ENCODE results near the gene HSPB8. TPM values are rescaled to one million over a fixed set of nuclear protein-coding genes. Genes with fewer than 3 reads are reported as not detected.

Gene HSPB8
- polyA plus RNA-seq, 1 donor (not counting 4 experiments of a cell fraction or from before 2014, with no cell fraction given) = 3.0 TPM

- H3K27me3 ChIP-seq (ENCODE audit: control insufficient read depth, extremely low read depth, insufficient read depth, low read length) = no peaks in the 10 kb centered on the region
- TF ChIP-seq EZH2 (IDR thresholded peaks at IDR 0.05; ENCODE audit: low read length) (no peak), CTCF (optimal IDR thresholded peaks at IDR 0.05 in 1 of 3, IDR thresholded peaks at IDR 0.05 in 1 of 3, conservative IDR thresholded peaks at IDR 0.05 in 1 of 3; ENCODE audit: extremely low read depth in 1 of 3, insufficient read depth in 2 of 3, low read length in 3 of 3) (no peak)
- H3K79me2 ChIP-seq (ENCODE audit: control insufficient read depth, insufficient read depth, low read length) = no peaks in the 10 kb centered on the region
- H3K4me2 ChIP-seq (ENCODE audit: control insufficient read depth, extremely low read depth, insufficient read depth, low read depth, low read length) = no peak overlapping the region
- no peak overlapping the region for H3K4me3 ChIP-seq (ENCODE audit: control insufficient read depth in 2 of 3, extremely low read depth in 1 of 3, insufficient read depth in 2 of 3, low read depth in 1 of 3, low read length in 3 of 3)
- no peaks in the 10 kb centered on the region for H3K4me1 ChIP-seq (ENCODE audit: control insufficient read depth, extremely low read depth, insufficient read depth, low read length)
- FAIRE-seq (no peak), DNase-seq (ENCODE audit: low read depth, low spot score) (no peak)
- H3K27ac ChIP-seq (ENCODE audit: control insufficient read depth, insufficient read depth, low read length) = no peak overlapping the region
- dilution Hi-C loops (cut with MboI; ENCODE audit: extremely low pct_ligation_motif_present, low sequenced_read_pairs) = no loop called here
- H3K9ac ChIP-seq (ENCODE audit: control insufficient read depth, extremely low read depth, insufficient read depth, low read length) = no peak overlapping the region
- H3K36me3 ChIP-seq (ENCODE audit: control insufficient read depth in 2 of 2, extremely low read depth in 1 of 2, insufficient read depth in 2 of 2, low read length in 2 of 2) = no peaks in the 10 kb centered on the region
- H3K9me3 ChIP-seq (ENCODE audit: control insufficient read depth, low read depth, low read length) = no peaks in the 10 kb centered on the region
- no peak overlapping the region for H2AFZ ChIP-seq (ENCODE audit: control insufficient read depth, low read length)
- H3K9me1 ChIP-seq (ENCODE audit: control insufficient read depth, extremely low read depth, insufficient read depth, low read length) = no peaks in the 10 kb centered on the region
- no peaks in the 10 kb centered on the region for H4K20me1 ChIP-seq (ENCODE audit: control insufficient read depth, extremely low read depth, insufficient read depth, low read length)
These were observed 26.0 kb downstream of the HSPB8 start for GRCh38 chr12:119204671-119205285.

- Histone ChIP-seq H4K20me1 (ENCODE audit: control insufficient read depth, extremely low read depth, insufficient read depth, low read length) (no peaks in the 10 kb centered on the region), H3K4me3 (ENCODE audit: control insufficient read depth in 2 of 3, extremely low read depth in 1 of 3, insufficient read depth in 2 of 3, low read depth in 1 of 3, low read length in 3 of 3) (no peak overlapping the region), H3K9ac (ENCODE audit: control insufficient read depth, extremely low read depth, insufficient read depth, low read length) (no peak overlapping the region), H3K4me2 (ENCODE audit: control insufficient read depth, extremely low read depth, insufficient read depth, low read depth, low read length) (no peak overlapping the region), H3K27ac (ENCODE audit: control insufficient read depth, insufficient read depth, low read length) (no peak overlapping the region), H3K79me2 (ENCODE audit: control insufficient read depth, insufficient read depth, low read length) (no peaks in the 10 kb centered on the region), H3K27me3 (ENCODE audit: control insufficient read depth, extremely low read depth, insufficient read depth, low read length) (no peaks in the 10 kb centered on the region), H2AFZ (ENCODE audit: control insufficient read depth, low read length) (no peak overlapping the region), H3K36me3 (ENCODE audit: control insufficient read depth in 2 of 2, extremely low read depth in 1 of 2, insufficient read depth in 2 of 2, low read length in 2 of 2) (no peaks in the 10 kb centered on the region), H3K4me1 (ENCODE audit: control insufficient read depth, extremely low read depth, insufficient read depth, low read length) (no peaks in the 10 kb centered on the region), H3K9me1 (ENCODE audit: control insufficient read depth, extremely low read depth, insufficient read depth, low read length) (no peaks in the 10 kb centered on the region), H3K9me3 (ENCODE audit: control insufficient read depth, low read depth, low read length) (no peaks in the 10 kb centered on the region)
- TF ChIP-seq CTCF (optimal IDR thresholded peaks at IDR 0.05 in 1 of 3, IDR thresholded peaks at IDR 0.05 in 1 of 3, conservative IDR thresholded peaks at IDR 0.05 in 1 of 3; ENCODE audit: extremely low read depth in 1 of 3, insufficient read depth in 2 of 3, low read length in 3 of 3) = no peak
- no peak for TF ChIP-seq EZH2 (IDR thresholded peaks at IDR 0.05; ENCODE audit: low read length)
- dilution Hi-C loops (cut with MboI; ENCODE audit: extremely low pct_ligation_motif_present, low sequenced_read_pairs) = no loop called here
- FAIRE-seq (no peak), DNase-seq (ENCODE audit: low read depth, low spot score) (no peak)
These were observed 27.8 kb downstream of the HSPB8 start for GRCh38 chr12:119206348-119207062.

Measured in keratinocyte (primary cell).